ENCODE data around the gene PIP5K1C.

GRCh38 chr19:3678188-3678587, 22.1 kb downstream of the PIP5K1C start:
- TF ChIP-seq EZH2 (IDR thresholded peaks at IDR 0.05): no peak
- no peak for TF ChIP-seq SIN3A (IDR thresholded peaks at IDR 0.05; ENCODE audit: low read depth)
- TF ChIP-seq CTCF (IDR thresholded peaks at IDR 0.05 in 2 of 3, conservative IDR thresholded peaks at IDR 0.05 in 1 of 3; ENCODE audit: borderline replicate concordance in 1 of 3, insufficient read depth in 1 of 3, low read depth in 2 of 3, low read length in 2 of 3): no peak
- no peak for TF ChIP-seq RAD21 (IDR thresholded peaks at IDR 0.05; ENCODE audit: low read depth)
- no peak for TF ChIP-seq POLR2AphosphoS5 (IDR thresholded peaks at IDR 0.05; ENCODE audit: low read depth, low read length)
- TF ChIP-seq MAX (IDR thresholded peaks at IDR 0.05): no peak
- no peak for TF ChIP-seq REST (IDR thresholded peaks at IDR 0.05; ENCODE audit: low read depth)
- no peak for TF ChIP-seq POLR2A (IDR thresholded peaks at IDR 0.05; ENCODE audit: borderline replicate concordance, extremely low read depth, insufficient read depth, insufficient read length)
- no peak for TF ChIP-seq TCF7L2 (IDR thresholded peaks at IDR 0.05; ENCODE audit: borderline replicate concordance, extremely low read depth, insufficient read depth, insufficient read length)
- no peak for TF ChIP-seq YY1 (IDR thresholded peaks at IDR 0.05; ENCODE audit: extremely low read depth, insufficient replicate concordance, low read depth, low read length)
- TF ChIP-seq ATF3 (IDR thresholded peaks at IDR 0.05): no peak
- no peak for TF ChIP-seq SP1 (IDR thresholded peaks at IDR 0.05; ENCODE audit: low read depth)
- TF ChIP-seq ZNF274 (IDR thresholded peaks at IDR 0.05; ENCODE audit: low read depth, low read length): no peak
- TF ChIP-seq ZBTB33 (IDR thresholded peaks at IDR 0.05; ENCODE audit: extremely low read depth, insufficient replicate concordance, low read length): no peak
